ENCODE measurements around the gene PAPPA. TPM values are rescaled to one million over a fixed set of nuclear protein-coding genes. Genes with fewer than 3 reads are reported as not detected.

Gene PAPPA
- total RNA-seq, 1 experiment from 2014 or later, result 0.17 TPM

- Mint-ChIP-seq H3K4me3 (no peak overlapping the region), H3K4me1 (no peaks in the 10 kb centered on the region; a peak in 1 of 4 replicates), H3K36me3 (ENCODE audit: insufficient read depth in 1 of 3, low read depth in 3 of 3) (no peaks in the 10 kb centered on the region), H3K27me3 (ENCODE audit: low read depth) (peaks cover 28% of the 10 kb centered on the region), H3K9me3 (no peaks in the 10 kb centered on the region; a peak in 1 of 5 replicates), H3K27ac (no peak overlapping the region)
- Histone ChIP-seq H3K23me2 (ENCODE audit: insufficient read length, low read depth, low read length, poor library complexity, severe bottlenecking) (no peaks in the 10 kb centered on the region), H4K91ac (ENCODE audit: insufficient read length, low read depth, low read length) (no peak overlapping the region), H3K79me2 (ENCODE audit: insufficient read depth, low read length) (no peaks in the 10 kb centered on the region), H3K27me3 (ENCODE audit: insufficient read depth, low read length) (no peaks in the 10 kb centered on the region), H4K5ac (ENCODE audit: insufficient read length, low read depth, low read length) (no peak overlapping the region), H3K56ac (ENCODE audit: insufficient read length, low read depth, low read length) (no peak overlapping the region), H3K9me3 (ENCODE audit: control insufficient read depth, low read depth, low read length) (no peaks in the 10 kb centered on the region), H3T11ph (ENCODE audit: low read length) (no peak overlapping the region), H3K23ac (ENCODE audit: insufficient read length, low read depth, low read length) (no peak overlapping the region), H4K8ac (replicated peaks; ENCODE audit: insufficient read length, low read depth, low read length) (no peak overlapping the region), H2AFZ (ENCODE audit: low read length) (no peak overlapping the region), H3K4me2 (ENCODE audit: insufficient read depth, insufficient read length, low read length) (no peak overlapping the region), H3K18ac (ENCODE audit: insufficient read length, low read depth, low read length) (no peak overlapping the region), H3K9ac (ENCODE audit: extremely low read depth, insufficient read length, low read length) (no peak overlapping the region), H3K27ac (ENCODE audit: insufficient read length, low read depth, low read length) (no peak overlapping the region), H2BK120ac (ENCODE audit: low read depth, low read length, poor library complexity, severe bottlenecking) (no peak overlapping the region), H2BK5ac (ENCODE audit: insufficient read length, low read length) (no peak overlapping the region), H2AK5ac (ENCODE audit: insufficient read length, low read length) (no peak overlapping the region), H4K20me1 (ENCODE audit: control insufficient read depth, insufficient read depth, insufficient read length) (no peaks in the 10 kb centered on the region), H3K79me1 (ENCODE audit: insufficient read depth, low read depth, low read length, poor library complexity, severe bottlenecking) (no peaks in the 10 kb centered on the region), H2BK20ac (ENCODE audit: low read depth, low read length, poor library complexity, severe bottlenecking) (no peak overlapping the region), H3K4ac (ENCODE audit: low read depth, low read length) (no peak overlapping the region), H2BK15ac (ENCODE audit: low read depth, low read length) (no peak overlapping the region), H2BK12ac (ENCODE audit: insufficient read length, low read depth, low read length) (no peak overlapping the region), H3K4me1 (ENCODE audit: insufficient read depth, low read length) (no peaks in the 10 kb centered on the region), H3K14ac (ENCODE audit: insufficient read depth, low read length) (no peak overlapping the region)
- DNase-seq, result no peak
- no peak for TF ChIP-seq CTCF (conservative IDR thresholded peaks at IDR 0.05)
- no CpG with 5 or more reads among the region's 4 CpGs for WGBS (ENCODE audit: extremely low coverage, insufficient read length, low lambda C conversion rate)
These were observed 80.5 kb downstream of the PAPPA start for GRCh38 chr9:116234081-116234480.

Measured in H9 (cell line).